ENCODE results near the gene GNLY. TPM values are rescaled to one million over a fixed set of nuclear protein-coding genes. Genes with fewer than 3 reads are reported as not detected.

Gene GNLY
- total and polyA plus RNA-seq, 9 of the 15 experiments (the other 6 are each of a cell fraction or from before 2014, with no cell fraction given) = not detected

DNA sequence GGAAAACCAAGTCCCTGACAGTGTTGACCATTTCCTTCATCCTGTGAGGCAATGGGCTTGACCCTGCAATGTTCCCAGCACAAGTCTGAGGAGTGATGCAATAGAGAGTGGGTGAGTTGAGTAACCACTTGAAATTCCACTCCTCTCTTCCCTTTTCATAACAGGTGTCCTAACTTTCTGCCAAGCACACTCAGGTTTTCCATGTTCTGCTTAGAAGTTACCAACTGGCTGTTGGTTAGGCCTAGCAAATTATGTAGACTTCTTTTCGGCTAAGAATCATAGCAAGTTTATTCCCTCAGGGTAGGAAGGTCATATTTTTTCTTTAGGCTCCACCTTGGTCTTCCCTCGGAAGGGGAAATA, 11.5 kb downstream of the GNLY start (continued):
- TF ChIP-seq REST (IDR thresholded peaks at IDR 0.05; ENCODE audit: borderline replicate concordance) (peak; percentile 16; the same call in 1 of the 2 replicates), REST (CRISPR knock-in tag; IDR thresholded peaks at IDR 0.05; ENCODE audit: low read depth) (no peak), PML (IDR thresholded peaks at IDR 0.05; ENCODE audit: low read length) (no peak), NR2C2 (CRISPR knock-in tag; IDR thresholded peaks at IDR 0.05) (no peak), NR2C2 (tag; IDR thresholded peaks at IDR 0.05) (peak; percentile 76; the same call in 1 of the 2 replicates)
